Stimulated activated CD4-positive, alpha-beta T cell treated with anti-CD3 and anti-CD28 coated beads, Interleukin-12 subunit alpha, Interleukin-12 subunit beta, amount 100 ng/mL, for 48 hours (primary cell): Measurements from ENCODE around the gene ZBED6.
"Not testable (repeated sequence)": the region's sequence is repeated elsewhere in the genome, so short reads cannot be mapped to it uniquely, and the experiment has no call there.

Experiments
- DNase-seq, 3 donors: peaks; one replicate each; pipeline ENCODE4 v3.0.0-alpha.2; 2020; ENCODE audit warnings: low read depth in 2 of 3, low spot score in 1 of 3

ZBED6 gene

DNA sequence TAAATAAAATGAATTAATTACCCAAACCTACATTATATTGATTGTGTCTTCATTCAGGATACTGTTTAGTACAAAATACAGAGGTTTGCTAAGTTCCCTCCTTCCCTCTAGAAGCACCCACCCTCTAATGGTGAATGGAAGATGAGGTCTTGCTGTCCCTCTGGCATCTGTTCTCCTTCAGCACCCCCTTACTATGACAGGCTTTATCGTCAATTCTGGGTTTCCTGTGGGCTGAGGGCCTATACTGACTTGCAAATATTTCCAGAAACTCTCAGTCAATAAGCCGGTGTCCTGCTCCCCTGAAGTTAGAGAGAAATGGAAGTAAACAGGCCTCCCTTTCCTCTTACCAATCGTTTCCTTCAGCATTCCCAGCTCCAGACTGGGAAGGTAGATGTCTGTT, 17.3 kb upstream of the ZBED6 start:
- no peak for DNase-seq

DNA sequence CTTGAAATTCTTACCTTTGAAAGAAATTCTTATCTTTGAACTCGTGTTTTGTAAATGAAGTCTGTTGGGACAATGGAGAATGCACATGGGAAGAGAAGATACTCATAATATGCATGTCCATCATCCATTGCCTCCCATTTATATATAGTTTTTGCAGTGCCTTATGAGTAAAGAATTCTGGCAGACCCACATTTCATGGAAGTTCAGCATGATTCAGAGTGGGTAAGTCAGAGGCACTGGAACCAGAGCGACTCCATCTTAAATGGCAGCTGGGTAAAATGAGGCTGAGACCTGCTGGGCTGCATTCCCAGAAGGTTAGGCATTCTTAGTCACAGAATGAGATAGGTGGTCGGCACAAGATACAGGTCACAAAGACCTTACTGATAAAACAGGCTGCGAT, 16.6 kb upstream of the ZBED6 start:
- no peak for DNase-seq

DNA sequence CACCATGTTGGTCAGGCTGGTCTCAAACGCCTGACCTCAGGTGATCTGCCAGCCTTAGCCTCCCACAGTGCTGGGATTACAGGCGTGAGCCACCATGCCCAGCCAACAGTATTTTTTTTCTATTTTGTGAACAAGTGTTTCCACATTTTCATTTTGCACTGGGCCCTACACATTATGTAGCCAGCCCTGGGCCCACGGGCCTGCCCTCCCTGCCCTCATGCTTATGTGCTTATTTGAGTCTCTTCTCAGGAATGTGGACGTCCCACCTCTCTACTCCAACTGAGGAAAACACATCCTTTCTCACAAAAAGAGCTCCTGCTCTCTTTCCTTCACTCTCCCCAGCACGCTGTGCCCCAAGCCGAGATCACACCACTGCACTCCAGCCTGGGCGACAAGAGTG, 13.5 kb upstream of the ZBED6 start:
- no peak for DNase-seq

DNA sequence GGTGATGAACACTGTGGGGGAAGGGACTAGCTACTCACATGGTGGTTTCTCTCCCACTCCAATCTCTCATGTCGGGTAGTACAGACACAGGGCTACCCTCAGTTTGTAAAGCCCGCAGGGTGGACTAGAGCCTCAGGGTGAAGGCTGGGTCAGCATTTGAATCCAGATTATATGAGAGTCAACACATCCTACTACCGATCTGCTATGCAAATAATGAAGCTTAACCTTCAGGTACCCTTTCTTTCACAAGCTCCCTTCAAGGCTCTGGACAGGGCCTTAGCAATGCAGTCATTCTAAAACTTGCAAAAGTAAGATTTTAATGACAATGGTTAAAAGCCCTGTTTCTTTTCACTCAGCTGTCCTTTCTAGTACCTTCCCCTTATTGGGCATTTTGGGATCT, 5.5 kb upstream of the ZBED6 start:
- DNase-seq: no peak

DNA sequence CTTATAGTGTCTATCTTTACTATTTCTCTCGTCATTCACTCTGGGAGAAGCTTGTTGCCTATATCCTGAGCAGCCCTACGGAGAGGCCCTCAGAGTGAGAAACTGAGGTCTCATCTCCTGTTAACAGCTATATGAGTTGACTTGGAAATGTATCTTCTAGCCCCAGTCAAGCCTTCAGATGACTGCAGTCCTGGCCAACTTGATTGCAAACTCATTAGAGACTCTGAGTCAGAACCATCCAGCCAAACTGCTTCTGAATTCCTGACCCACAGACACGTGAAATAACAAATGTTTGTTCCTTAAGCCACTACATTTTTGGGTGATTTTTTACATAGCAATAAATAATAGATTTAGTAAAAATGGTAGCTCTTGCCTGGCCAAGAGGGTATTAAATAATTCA, 3.9 kb upstream of the ZBED6 start:
- no peak for DNase-seq

DNA sequence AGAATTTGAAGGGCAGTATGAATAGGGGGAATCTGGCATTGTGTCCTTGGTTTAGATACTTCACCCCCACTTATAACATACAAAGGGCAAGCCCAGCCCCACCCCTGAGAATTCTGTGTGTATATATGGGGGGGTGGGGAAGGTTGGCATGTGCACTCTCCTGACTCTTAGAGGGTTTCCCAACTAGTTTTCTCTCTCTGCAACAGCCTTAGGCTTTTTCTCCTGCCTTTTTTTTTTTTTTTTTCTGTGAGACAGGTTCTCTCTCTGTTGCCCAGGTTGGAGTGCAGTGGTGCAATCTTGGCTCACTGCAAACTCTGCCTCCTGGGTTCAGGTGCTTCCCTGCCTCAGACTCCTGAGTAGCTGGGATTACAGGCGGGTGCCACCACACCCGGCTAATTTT, 2.9 kb upstream of the ZBED6 start:
- DNase-seq: no peak

DNA sequence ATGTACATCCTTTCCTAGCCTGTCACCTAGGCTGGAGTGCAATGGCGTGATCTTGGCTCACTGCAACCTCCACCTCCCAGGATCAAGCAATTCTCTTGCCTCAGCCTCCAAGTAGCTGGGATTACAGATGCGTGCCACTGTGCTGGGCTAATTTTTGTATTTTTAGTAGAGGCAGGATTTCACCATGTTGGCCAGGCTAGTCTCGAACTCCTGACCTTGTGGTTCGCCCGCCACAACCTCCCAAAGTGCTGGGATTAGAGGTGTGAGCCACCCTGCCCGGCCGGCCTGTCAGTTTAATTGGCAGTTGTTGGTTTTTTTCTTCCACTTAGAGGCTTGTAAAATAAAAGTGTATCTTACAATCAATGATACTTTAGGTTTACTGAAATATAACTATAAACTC, 1.9 kb upstream of the ZBED6 start:
- not testable (repeated sequence) for DNase-seq

DNA sequence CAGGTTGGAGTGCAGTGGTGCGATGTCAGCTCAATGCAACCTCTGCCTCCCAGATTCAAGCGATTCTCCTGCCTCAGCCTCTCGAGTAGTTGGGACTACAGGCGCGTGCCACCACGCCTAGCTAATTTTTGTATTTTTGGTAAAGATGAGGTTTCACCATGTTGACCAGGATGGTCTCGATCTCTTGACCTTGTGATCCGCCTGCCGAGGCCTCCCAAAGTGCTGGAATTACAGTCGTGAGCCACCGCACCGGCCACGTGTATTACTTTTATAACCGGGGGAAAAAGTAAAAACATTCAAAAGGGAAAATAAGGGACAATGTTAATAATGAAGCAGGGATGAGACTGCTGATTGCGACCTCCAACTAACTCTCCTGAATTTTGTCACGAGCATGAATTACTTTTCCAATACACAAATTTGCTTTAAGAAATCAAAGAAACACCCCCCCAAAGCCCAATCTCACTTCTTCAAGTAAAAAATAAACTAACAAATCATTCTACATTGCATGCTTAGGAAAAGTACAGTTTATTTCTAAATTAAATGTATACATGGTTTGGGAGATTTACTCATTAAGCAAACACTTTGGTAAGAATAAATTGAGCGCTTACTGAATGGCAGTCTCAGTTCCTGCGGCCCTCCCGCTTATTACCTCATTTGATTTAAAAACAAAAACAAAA, 521 bp upstream of the ZBED6 start:
- no peak for DNase-seq

DNA sequence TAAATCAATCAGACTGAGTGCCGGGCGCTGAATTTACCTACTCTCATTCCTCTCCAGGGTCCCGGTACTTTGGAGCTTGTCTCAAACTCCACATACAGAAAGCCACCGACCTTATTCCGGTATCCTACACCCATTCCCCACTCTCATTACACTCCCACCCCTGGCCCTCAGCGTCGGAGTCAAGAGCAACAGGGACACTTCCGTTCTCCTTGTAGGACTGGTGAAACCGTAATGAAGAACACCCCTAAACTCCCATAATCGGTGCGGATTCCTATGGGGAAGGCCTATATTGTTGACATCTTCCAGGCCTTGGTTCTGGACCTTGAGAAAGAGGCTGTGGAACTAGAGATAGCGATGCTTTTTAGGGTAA, 798 bp downstream of the ZBED6 start:
- peak; percentile 2 to 26 (median 17) for DNase-seq

DNA sequence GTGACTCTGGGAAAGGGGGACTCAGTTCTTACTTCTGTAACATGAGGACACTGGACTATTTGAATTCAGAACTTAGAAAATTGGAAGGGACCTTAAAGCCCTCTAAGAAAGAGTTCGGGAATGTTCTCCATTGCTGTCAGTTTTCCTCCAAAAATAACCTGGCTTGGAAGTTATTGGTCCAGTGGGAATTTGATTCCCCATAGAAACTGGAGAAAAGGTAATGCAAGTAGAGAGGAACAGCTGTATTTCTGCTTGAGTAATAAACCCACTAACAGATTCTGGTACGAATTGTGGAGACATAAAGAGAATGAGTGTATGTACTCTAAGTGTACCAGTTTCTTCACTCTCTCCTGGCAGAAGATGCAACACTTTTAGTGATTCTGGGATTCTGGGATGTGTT, 1.8 kb downstream of the ZBED6 start:
- DNase-seq: no peak

DNA sequence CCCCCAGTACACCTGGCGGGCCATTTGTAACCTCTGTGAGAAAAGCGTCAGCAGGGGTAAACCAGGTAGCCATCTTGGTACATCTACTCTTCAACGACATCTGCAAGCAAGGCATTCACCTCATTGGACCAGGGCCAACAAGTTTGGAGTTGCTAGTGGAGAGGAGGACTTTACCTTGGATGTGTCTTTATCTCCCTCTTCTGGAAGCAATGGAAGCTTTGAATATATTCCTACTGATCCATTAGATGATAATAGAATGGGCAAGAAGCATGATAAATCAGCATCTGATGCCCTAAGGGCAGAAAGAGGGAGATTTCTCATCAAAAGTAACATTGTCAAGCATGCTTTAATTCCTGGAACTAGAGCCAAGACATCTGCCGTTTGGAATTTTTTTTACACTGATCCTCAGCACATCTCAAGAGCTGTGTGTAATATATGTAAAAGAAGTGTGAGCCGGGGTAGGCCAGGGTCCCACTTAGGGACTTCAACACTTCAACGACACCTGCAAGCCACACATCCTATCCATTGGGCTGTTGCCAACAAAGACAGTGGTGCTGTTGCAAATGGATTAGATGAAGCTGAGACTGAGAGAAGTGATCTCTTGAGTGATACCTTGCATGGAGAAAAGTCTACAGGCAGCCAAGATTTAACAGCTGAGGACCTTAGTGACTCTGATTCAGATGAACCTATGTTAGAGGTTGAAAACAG, 2.7 kb downstream of the ZBED6 start:
- no peak for DNase-seq

DNA sequence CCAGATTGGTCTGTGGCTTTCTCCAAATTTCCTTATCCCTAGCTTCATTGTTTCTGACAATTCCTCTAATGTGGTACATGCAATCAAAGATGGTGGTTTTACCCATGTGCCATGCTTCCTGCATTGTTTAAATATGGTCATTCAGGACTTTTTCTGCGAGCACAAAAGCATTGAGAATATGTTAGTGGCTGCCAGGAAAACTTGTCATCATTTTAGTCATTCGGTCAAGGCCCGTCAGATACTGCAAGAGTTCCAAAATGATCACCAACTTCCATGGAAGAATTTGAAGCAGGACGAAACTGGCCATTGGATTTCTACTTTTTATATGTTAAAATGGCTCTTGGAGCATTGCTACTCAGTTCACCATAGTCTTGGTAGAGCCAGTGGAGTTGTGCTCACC, 3.7 kb downstream of the ZBED6 start:
- DNase-seq: no peak

DNA sequence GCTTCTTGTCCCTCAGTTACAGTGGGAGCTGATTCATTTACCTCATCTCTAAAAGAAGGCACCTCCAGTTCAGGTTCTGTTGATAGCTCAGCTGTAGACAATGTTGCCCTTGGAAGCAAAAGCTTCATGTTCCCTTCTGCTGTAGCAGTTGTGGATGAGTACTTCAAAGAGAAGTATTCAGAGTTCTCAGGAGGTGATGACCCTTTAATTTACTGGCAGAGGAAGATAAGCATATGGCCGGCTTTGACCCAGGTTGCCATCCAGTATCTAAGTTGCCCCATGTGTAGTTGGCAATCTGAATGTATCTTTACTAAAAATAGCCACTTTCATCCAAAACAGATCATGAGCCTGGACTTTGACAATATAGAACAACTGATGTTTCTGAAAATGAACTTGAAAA, 4.5 kb downstream of the ZBED6 start:
- no peak for DNase-seq

DNA sequence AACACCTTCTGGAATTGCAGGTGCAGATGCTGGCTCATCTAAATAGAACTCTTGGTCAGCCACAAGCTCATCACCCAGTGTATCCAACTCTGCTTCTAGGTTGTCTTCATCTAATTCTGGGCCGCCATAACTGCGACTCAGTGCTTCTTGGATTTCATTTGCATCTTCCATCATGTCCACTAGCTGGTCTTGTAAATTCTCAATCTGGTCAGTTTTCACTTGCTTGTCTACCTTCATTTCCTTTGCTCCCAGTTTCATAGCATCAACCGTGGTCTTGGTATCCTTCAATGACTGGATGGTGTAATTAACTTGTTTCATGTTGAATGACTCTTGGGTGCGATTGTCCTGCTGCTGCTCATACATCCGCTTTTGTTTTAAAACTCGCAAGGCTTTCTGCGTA, 10.3 kb downstream of the ZBED6 start:
- DNase-seq: no peak

DNA sequence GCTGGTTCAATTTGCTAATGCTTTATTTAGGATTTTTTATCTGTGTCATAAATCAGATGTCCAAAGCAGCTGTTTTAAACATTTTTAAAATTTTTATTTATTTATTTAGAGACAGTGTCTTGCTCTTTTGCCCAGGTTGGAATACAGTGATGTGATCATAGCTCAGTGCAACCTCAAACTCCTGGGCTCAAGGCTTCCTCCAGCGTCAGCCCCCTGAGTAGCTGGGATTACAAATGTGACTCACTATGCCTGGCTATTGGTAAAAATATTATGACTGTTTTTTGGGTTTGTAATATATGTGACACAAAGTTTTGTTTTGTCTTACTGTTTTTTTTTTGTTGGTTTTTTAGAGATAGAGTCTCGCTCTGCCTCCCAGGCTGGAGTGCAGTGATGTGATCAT, 11.8 kb downstream of the ZBED6 start:
- DNase-seq: no peak

DNA sequence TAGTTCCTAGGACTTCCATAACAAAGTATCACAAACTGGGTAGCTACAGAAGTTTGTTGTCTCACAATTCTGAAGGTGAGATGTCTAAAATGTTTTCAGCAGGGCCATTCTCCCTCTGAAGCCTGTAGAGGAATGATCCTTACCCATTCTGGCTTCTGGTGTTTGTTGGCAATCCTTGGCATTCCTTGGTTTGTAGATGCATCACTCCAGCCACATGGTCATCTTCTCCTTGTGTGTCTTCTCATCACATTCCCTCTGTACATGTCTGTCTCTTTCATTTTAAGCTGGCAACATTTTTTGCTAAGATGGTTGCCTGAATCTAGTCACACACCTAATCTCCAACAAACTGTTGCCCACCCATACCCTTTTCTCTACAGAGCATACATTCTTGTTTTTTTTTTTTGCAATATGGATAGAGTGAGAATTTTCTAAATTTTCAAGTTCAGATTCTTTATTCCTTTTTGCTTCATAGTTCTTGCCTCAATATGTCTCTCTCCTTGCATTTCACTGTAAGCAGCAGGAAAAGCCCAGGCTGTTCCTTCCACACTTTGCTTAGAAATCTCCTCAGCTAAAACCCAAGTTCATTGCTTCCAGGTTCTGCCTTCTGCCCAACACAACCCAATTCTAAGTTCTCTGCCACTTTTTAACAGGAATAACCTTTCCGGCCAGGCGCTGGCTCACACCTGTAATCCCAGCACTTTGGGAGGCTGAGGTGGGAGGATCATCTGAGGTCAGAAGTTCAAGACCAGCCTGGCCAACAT, 18.3 kb downstream of the ZBED6 start:
- DNase-seq: no peak

DNA sequence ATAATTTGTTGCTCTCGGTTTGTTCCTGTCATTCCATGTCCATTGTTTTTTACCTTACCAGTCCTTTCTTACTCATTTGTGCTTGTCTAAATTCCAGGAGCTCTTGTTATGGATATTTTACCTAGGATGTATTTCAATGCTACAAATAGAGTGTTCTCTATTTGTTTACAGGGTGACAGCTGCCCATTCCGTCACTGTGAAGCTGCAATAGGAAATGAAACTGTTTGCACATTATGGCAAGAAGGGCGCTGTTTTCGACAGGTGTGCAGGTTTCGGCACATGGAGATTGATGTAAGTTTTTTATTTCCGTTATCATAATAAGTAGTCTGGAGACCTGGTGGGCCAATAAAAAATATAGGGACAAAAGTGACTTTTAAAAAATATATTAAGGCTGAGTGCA, 23.0 kb downstream of the ZBED6 start:
- no peak for DNase-seq

DNA sequence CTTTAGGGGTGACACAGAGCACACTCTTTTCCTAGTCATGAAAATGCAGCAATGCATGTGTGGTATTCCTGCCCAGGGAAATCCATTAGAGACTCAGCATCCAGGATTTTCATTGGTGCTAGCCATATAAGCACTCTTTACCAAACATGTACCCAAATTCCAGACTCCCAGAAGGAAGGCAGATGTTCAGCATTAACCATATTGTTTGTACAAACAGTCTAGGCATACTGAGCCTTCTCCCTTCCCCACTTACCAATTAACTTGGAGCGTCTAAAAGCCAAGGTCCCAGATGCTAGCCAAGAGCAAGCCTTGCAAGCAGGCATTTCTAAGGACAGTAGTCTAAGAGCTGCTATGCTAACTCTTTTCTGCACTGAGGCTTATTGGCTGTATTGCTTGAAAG, 27.9 kb downstream of the ZBED6 start:
- no peak for DNase-seq

DNA sequence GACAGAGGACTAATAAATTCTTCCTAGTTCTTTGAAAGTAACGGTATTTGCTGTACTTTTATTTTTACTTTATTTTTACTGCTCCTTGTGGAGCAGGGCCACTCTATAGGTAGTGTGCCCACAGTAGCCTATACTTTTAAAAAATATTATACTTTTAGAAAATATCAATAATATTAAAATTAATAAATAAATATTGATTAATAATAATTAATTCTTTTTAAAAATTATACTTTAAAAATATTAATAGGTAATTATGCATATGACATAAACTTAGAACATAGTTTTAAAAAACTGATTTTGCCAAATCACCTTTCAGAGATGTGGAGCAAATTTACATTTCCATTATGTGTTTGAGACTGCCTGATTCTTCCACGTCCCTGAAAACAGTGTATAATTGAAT, 30.8 kb downstream of the ZBED6 start:
- no peak for DNase-seq

DNA sequence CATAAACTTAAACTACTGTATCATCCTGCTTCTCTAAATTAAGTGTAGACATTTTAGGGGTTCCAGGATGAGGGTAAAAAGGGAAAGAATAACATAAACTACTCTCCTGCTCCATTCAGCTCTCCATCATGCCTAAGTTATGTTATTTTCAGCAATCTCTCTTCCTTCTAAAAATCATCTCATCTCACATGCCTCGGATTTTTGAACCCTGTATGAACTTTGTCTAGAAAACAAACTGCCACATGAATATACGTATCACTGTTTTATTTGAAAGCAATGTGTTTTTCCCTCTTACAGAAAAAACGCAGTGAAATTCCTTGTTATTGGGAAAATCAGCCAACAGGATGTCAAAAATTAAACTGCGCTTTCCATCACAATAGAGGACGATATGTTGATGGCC, 32.6 kb downstream of the ZBED6 start:
- no peak for DNase-seq

DNA sequence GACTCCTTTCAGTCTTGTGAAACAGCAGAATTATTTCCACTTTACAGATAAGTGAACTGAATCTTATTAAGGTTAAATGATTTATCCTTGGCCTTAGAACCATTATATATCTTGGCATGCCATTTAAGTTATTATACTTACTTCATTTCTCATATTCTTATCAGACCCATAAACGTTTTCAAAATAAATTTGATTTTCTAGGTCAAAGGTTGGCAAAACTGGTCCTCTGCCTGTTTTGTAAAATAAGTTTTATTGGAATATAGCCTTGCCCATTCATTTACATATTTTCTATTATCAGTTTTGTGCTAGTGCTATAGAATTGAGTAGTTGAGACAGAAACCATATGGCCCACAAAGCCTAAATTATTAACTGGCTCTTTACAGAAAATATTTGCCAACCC, 33.1 kb downstream of the ZBED6 start:
- DNase-seq: no peak

DNA sequence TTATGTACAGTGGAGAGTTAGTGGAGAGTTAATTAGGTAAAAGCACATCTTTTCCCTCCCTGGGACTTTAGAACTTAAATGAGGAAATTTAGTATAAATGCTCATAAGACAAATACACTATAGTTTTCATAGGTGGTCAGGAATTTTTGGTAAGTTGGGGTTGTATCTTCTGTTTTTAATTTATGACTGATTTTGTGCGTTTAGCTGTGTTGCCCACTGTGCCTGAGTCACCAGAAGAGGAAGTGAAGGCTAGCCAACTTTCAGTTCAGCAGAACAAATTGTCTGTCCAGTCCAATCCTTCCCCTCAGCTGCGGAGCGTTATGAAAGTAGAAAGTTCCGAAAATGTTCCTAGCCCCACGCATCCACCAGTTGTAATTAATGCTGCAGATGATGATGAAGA, 33.8 kb downstream of the ZBED6 start:
- not testable (repeated sequence) for DNase-seq

DNA sequence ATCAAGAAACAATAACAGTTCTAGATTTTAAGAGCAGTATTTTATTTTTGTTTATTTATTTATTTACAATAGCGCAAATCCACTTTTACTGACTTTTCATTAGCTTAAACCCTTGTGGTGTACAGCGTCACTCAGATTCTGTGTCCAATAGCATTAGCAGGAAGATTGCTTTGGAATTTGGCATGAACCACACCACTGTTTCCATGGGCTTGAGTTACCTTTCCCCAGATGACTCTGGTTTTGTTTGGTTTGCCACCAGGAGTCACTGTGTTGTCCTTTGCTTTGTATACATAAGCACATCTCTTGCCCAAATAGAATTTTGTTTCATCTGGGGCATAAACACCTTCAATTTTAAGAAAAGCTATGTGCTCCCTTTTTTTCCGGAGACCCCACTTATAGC, 40.1 kb downstream of the ZBED6 start:
- DNase-seq: no peak
